Hepatocyte (in vitro differentiated cells): ENCODE measurements around the gene TMEM135.

ENCODE experiments used
- EZH2 ChIP-seq: fragments of 200-600 bp; sonication (generic); IDR thresholded peaks from 2 replicates; pipeline ENCODE4 v1.6.1; 2016; ENCODE audit warnings: antibody characterized with exemption, mild to moderate bottlenecking, borderline replicate concordance
- TF ChIP-seq, protein P1 (sequence below): fragments of 200-600 bp; sonication (generic); IDR thresholded peaks from 2 replicates; pipeline ENCODE4 v1.5.1; 2016; ENCODE audit warnings: antibody characterized with exemption, mild to moderate bottlenecking; ENCODE audit not compliant: poor library complexity

- TF ChIP-seq, protein P1, sequence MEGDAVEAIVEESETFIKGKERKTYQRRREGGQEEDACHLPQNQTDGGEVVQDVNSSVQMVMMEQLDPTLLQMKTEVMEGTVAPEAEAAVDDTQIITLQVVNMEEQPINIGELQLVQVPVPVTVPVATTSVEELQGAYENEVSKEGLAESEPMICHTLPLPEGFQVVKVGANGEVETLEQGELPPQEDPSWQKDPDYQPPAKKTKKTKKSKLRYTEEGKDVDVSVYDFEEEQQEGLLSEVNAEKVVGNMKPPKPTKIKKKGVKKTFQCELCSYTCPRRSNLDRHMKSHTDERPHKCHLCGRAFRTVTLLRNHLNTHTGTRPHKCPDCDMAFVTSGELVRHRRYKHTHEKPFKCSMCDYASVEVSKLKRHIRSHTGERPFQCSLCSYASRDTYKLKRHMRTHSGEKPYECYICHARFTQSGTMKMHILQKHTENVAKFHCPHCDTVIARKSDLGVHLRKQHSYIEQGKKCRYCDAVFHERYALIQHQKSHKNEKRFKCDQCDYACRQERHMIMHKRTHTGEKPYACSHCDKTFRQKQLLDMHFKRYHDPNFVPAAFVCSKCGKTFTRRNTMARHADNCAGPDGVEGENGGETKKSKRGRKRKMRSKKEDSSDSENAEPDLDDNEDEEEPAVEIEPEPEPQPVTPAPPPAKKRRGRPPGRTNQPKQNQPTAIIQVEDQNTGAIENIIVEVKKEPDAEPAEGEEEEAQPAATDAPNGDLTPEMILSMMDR = no peak
- no peak for TF ChIP-seq EZH2
Observed at GRCh38 chr11:87260811-87261210, 223.1 kb downstream of the TMEM135 start.
